Tibial nerve (tissue), 4 donors: ENCODE results near the gene IMPDH1. TPM values are rescaled to one million over a fixed set of nuclear protein-coding genes. Genes with fewer than 3 reads are reported as not detected.

ENCODE experiments used
- DNase-seq, 2 donors: peaks; one replicate each; pipeline ENCODE4 v3.0.0-alpha.2; 2019; ENCODE audit warnings: low spot score in 2 of 2
- H3K27ac ChIP-seq, 4 donors: fragments of 200-600 bp; sonication (generic) in 3 of 4; one replicate each; pipeline ENCODE4 v1.5.1; 2017 to 2019; ENCODE audit warnings: mild to moderate bottlenecking in 1 of 4
- H3K27me3 ChIP-seq, 2 donors: fragments of 200-600 bp; sonication (generic) in 1 of 2; one replicate each; pipeline versions ENCODE4 v1.5.1 to v1.6.0; 2017 to 2019
- H3K36me3 ChIP-seq, 3 donors: fragments of 200-600 bp; sonication (generic); one replicate each; pipeline ENCODE4 v1.5.1; 2018 to 2019
- H3K4me1 ChIP-seq, 4 donors: fragments of 200-600 bp; sonication (generic) in 3 of 4; one replicate each; pipeline ENCODE4 v1.5.1; 2017 to 2019
- H3K4me3 ChIP-seq, 4 donors: fragments of 200-600 bp; sonication (generic) in 3 of 4; one replicate each; pipeline ENCODE4 v1.5.1; 2017 to 2019; ENCODE audit warnings: mild to moderate bottlenecking in 1 of 4, moderate library complexity in 1 of 4
- H3K9me3 ChIP-seq, 4 donors: fragments of 200-600 bp; sonication (generic) in 3 of 4; one replicate each; pipeline ENCODE4 v1.5.1; 2017 to 2019
- CTCF ChIP-seq, 5 experiments: fragments of 200-600 bp in 3 of 5; fragments of 450-650 bp in 2 of 5; sonication (generic) in 3 of 5; IDR thresholded peaks; one replicate each; pipeline ENCODE4 v1.5.1; 2016 to 2019; ENCODE audit warnings: antibody characterized with exemption in 5 of 5, mild to moderate bottlenecking in 3 of 5, moderate library complexity in 2 of 5
- EP300 ChIP-seq, 2 donors: sonication (generic); formaldehyde crosslinking; IDR thresholded peaks; one replicate each; pipeline ENCODE4 v1.6.1; 2017; ENCODE audit warnings: antibody characterized with exemption in 2 of 2, mild to moderate bottlenecking in 1 of 2
- POLR2A ChIP-seq, 2 donors: fragments of 450-650 bp; IDR thresholded peaks; one replicate each; pipeline ENCODE4 v1.6.1; 2017; ENCODE audit warnings: antibody characterized with exemption in 2 of 2, mild to moderate bottlenecking in 2 of 2, moderate library complexity in 2 of 2
- WGBS, 2 donors: methylation state at CpG; one replicate each; pipeline ENCODE4 v1.1.5; 2018; 5-methylcytosine and 5-hydroxymethylcytosine counted together
- total RNA-seq, 4 donors: library from RNA; depleted of rRNA; stranded (reverse); fragments of >200 nt; gene quantifications; one replicate each; pipeline ENCODE4 v1.1.0, GENCODE V29; 2016

Gene IMPDH1
- total RNA-seq, 4 donors from 2014 or later, result 50.2 to 102 (median 74.0) TPM

GRCh38 chr7:128404886-128405470 is 4.8 kb downstream of the IMPDH1 start:
- H3K4me3 ChIP-seq, result peak overlapping the region; percentile 54 to 87 (median 68)
- peaks cover 0 to 62% (median 37%) of the 10 kb centered on the region in 4 donors for H3K4me1 ChIP-seq
- WGBS, 2 donors, result 36 to 43% methylated on average over 13 of the region's 13 CpGs
- peaks cover 0 to 32% (median 1%) of the 10 kb centered on the region in 3 donors for H3K36me3 ChIP-seq
- TF ChIP-seq CTCF (IDR thresholded peaks at IDR 0.05) (peak in 1 of 5 experiments; percentile 13), POLR2A (IDR thresholded peaks at IDR 0.05) (no peak), EP300 (IDR thresholded peaks at IDR 0.05) (no peak)
- H3K27ac ChIP-seq, result peak overlapping the region in 3 of 4 donors; percentile 75 to 96 (median 77)
- DNase-seq, result no peak
- no peaks in the 10 kb centered on the region for H3K27me3 ChIP-seq
- no peaks in the 10 kb centered on the region for H3K9me3 ChIP-seq

GRCh38 chr7:128404143-128404681 is 5.6 kb downstream of the IMPDH1 start:
- peaks cover 0 to 61% (median 35%) of the 10 kb centered on the region in 4 donors for H3K4me1 ChIP-seq
- TF ChIP-seq EP300 (IDR thresholded peaks at IDR 0.05), result no peak
- TF ChIP-seq POLR2A (IDR thresholded peaks at IDR 0.05), result no peak
- TF ChIP-seq CTCF (IDR thresholded peaks at IDR 0.05), result no peak
- H3K9me3 ChIP-seq, result no peaks in the 10 kb centered on the region
- H3K4me3 ChIP-seq, result peak overlapping the region in 1 of 4 donors; percentile 78
- no peak for DNase-seq
- 82 to 87% methylated on average over 9 of the region's 9 CpGs for WGBS, 2 donors
- peaks cover 0 to 40% (median 3%) of the 10 kb centered on the region in 3 donors for H3K36me3 ChIP-seq
- H3K27ac ChIP-seq, result peak overlapping the region in 3 of 4 donors; percentile 75 to 96 (median 77)
- no peaks in the 10 kb centered on the region for H3K27me3 ChIP-seq

- WGBS, 2 donors, result 84 to 87% methylated on average over 5 of the region's 5 CpGs
- Histone ChIP-seq H3K27me3 (no peaks in the 10 kb centered on the region), H3K4me3 (no peak overlapping the region), H3K36me3 (peaks cover 0 to 45% (median 3%) of the 10 kb centered on the region in 3 donors), H3K4me1 (peaks cover 0 to 56% (median 32%) of the 10 kb centered on the region in 4 donors), H3K9me3 (no peaks in the 10 kb centered on the region), H3K27ac (peak overlapping the region in 1 of 4 donors; percentile 96)
- no peak for DNase-seq
- no peak for TF ChIP-seq POLR2A (IDR thresholded peaks at IDR 0.05)
- no peak for TF ChIP-seq EP300 (IDR thresholded peaks at IDR 0.05)
- TF ChIP-seq CTCF (IDR thresholded peaks at IDR 0.05), result no peak
Observed at GRCh38 chr7:128403676-128404075, 6.1 kb downstream of the IMPDH1 start.

GRCh38 chr7:128402356-128402755 is 7.4 kb downstream of the IMPDH1 start:
- no peak for DNase-seq
- Histone ChIP-seq H3K27ac (no peak overlapping the region), H3K27me3 (no peaks in the 10 kb centered on the region), H3K4me1 (peaks cover 0 to 42% (median 20%) of the 10 kb centered on the region in 4 donors), H3K36me3 (peaks cover 3 to 58% (median 6%) of the 10 kb centered on the region in 3 donors), H3K4me3 (no peak overlapping the region), H3K9me3 (no peaks in the 10 kb centered on the region)
- WGBS, 2 donors, result 77 to 79% methylated on average over 2 of the region's 2 CpGs
- TF ChIP-seq POLR2A (IDR thresholded peaks at IDR 0.05) (no peak), CTCF (IDR thresholded peaks at IDR 0.05) (no peak)

GRCh38 chr7:128400566-128400965 is 9.2 kb downstream of the IMPDH1 start:
- H3K4me3 ChIP-seq, result no peak overlapping the region
- H3K27ac ChIP-seq, result no peak overlapping the region
- 83 to 88% methylated on average over 4 to 5 of the region's 5 CpGs for WGBS, 2 donors
- TF ChIP-seq EP300 (IDR thresholded peaks at IDR 0.05) (no peak), CTCF (IDR thresholded peaks at IDR 0.05) (no peak), POLR2A (IDR thresholded peaks at IDR 0.05) (no peak)
- peaks cover 0 to 28% (median 12%) of the 10 kb centered on the region in 4 donors for H3K4me1 ChIP-seq
- H3K27me3 ChIP-seq, result no peaks in the 10 kb centered on the region
- no peak for DNase-seq
- no peaks in the 10 kb centered on the region for H3K9me3 ChIP-seq
- H3K36me3 ChIP-seq, result peaks cover 3 to 76% (median 16%) of the 10 kb centered on the region in 3 donors
